Left colon (tissue), 2 donors: ENCODE results near the gene ARRDC3. TPM values are rescaled to one million over a fixed set of nuclear protein-coding genes. Genes with fewer than 3 reads are reported as not detected.

Experiments
- ATAC-seq: fragments of 200-7000 bp; cut with Tn5 transposase; one replicate; pipeline ENCODE4 v1.9.1; 2020; ENCODE audit warnings: mild to moderate bottlenecking, moderate library complexity
- DNase-seq, 2 donors: peaks; one replicate each; pipeline ENCODE4 v3.0.0-alpha.2; 2020
- intact Hi-C, 2 donors: fragments of 100-400 bp; cut with DNase I in 1 of 2; cut with micrococcal nuclease in 1 of 2; formaldehyde crosslinking; loops; one replicate each; pipeline versions ENCODE4 v1.11.2 to v1.14.0; 2022; cut with DNase I, micrococcal nuclease
- long read RNA-seq: library from polyadenylated mRNA; unstranded; transcript quantifications from one replicate; pipeline ENCODE4 v2.0.0, GENCODE V29; 2021
- total RNA-seq, 2 donors: library from RNA; stranded (reverse); fragmentation: NEBNext Ultra II Directional; extraction: Animal tissue kit (Norgen Biotek cat#: 25700); gene quantifications; one replicate each; pipeline ENCODE4 v1.2.1, GENCODE V29; 2021
- donor health status: DM: no; HTN: no; CAD: no.
- donor health status: DM: yes; HTN: yes; CAD: no.

Gene ARRDC3, protein sequence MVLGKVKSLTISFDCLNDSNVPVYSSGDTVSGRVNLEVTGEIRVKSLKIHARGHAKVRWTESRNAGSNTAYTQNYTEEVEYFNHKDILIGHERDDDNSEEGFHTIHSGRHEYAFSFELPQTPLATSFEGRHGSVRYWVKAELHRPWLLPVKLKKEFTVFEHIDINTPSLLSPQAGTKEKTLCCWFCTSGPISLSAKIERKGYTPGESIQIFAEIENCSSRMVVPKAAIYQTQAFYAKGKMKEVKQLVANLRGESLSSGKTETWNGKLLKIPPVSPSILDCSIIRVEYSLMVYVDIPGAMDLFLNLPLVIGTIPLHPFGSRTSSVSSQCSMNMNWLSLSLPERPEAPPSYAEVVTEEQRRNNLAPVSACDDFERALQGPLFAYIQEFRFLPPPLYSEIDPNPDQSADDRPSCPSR
- total RNA-seq = 10 to 100 TPM; 14.5 to 33.0 TPM
- long read RNA-seq, full-length matches to known transcripts = 4 of 4 reads
- long read RNA-seq, partial matches to known transcripts = 0 of 4 reads
- long read RNA-seq, other reads (novel, unspliced or antisense) = 0 of 4 reads

DNA sequence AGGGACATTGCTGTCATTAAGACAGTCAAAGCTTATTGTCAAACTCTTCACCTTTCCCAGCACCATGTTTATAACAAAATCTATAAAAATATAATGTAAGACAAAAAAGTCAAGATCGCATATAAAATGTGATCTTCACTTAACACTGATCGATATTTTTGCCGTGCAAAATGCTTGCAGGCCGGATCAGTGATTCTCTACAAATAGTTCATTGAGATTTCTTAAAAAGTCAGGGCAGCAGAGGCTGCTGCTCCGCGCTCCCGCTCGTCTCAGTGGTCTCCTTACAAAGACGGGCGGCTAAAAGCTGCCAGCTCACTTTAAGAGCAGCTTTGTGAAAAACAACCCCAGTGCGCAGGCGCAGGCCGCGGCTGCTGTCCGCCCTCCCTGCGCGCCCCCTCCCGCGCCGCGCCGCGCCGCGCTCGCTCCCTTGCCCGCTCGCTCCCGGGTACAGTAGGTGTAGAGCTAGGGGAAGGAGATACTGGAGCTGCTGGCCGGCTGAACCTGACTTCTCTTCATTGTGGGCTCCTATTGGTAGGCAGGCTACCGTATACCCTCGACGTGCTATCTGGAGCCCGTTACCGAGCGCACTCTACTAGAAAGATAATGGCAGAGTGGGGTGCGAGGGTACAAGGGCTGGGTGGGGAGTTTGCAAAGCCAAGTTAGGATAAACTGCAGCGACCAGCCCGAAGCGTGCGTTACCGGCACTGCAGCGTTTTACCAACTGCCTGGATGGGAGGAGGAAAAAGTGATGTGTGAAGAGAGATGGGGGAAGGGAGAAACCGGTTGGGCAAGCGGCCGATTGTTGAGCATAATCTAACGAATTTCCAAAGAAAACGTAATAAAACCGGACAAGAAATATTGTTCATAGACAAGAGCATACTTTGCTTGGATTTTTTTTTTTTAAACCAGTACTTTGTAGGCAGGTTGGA lies at the start of gene ARRDC3:
ARRDC3 (minus strand) TSS at position 291 of the 929 bp plus-strand sequence; CDS start at position 66, 225 bp downstream.
- peak; percentile 96 to 98 for DNase-seq
- peak; percentile 64 for ATAC-seq
- intact Hi-C loops = loop anchor here (5.0 to 10.0 kb wide), 3 partner anchors 101 to 278 kb away; no protein-coding TSS in a partner anchor

- DNase-seq = no peak
- intact Hi-C loops = no loop called here
- no peak for ATAC-seq
Measured at GRCh38 chr5:91430949-91431348, 47.8 kb upstream of the ARRDC3 start.

DNA sequence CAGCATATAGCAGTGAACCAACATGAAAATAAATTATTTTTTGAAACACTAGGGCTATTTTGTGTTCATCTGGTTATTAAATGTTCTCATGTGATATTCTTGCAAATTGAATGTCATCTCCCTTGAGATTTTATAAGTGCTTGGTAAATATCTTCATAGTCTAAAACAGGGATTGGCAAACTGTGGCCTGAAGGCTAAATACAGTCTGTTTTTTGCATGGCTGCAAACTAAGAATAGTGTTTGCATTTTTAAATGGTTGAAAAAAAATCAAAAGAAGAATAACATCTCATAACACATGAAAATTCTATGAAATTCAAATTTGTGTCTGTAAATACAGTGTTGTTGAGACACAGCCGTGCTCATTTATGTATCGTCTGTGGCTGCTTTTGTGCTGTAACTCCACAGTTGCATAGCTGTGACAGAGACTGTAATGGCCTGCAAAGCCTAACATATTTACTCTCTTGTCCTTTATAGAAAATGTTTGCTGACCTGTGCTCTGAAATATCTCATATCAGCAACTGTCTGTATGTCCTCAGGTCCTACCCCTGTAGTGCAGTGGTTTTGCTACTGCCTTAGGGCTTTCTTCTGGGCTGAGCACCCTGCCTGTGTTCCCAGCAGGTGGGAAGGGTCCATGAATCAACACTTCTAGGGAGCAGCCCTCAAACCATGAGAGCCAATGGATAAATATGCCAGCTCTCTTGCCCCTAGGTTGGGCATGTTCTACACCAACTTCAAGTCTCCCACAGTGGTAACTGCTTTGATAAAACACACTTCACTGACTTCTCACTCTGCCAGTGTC lies 41.7 kb upstream of the ARRDC3 start:
- DNase-seq = no peak
- ATAC-seq = no peak
- intact Hi-C loops = loop anchor here in 1 of 2 donors (5.0 kb wide), 1 partner anchor 558 kb away; no protein-coding TSS in a partner anchor

- ATAC-seq = no peak
- intact Hi-C loops = loop anchor here in 1 of 2 donors (5.0 kb wide), 1 partner anchor 557 kb away; no protein-coding TSS in a partner anchor
- DNase-seq = no peak
Measured at GRCh38 chr5:91423871-91424270, 40.8 kb upstream of the ARRDC3 start.

GRCh38 chr5:91420879-91421278 lies 37.8 kb upstream of the ARRDC3 start:
- intact Hi-C loops = loop anchor here in 1 of 2 donors (5.0 kb wide), 1 partner anchor 554 kb away; no protein-coding TSS in a partner anchor
- ATAC-seq (no peak), DNase-seq (no peak)

DNA sequence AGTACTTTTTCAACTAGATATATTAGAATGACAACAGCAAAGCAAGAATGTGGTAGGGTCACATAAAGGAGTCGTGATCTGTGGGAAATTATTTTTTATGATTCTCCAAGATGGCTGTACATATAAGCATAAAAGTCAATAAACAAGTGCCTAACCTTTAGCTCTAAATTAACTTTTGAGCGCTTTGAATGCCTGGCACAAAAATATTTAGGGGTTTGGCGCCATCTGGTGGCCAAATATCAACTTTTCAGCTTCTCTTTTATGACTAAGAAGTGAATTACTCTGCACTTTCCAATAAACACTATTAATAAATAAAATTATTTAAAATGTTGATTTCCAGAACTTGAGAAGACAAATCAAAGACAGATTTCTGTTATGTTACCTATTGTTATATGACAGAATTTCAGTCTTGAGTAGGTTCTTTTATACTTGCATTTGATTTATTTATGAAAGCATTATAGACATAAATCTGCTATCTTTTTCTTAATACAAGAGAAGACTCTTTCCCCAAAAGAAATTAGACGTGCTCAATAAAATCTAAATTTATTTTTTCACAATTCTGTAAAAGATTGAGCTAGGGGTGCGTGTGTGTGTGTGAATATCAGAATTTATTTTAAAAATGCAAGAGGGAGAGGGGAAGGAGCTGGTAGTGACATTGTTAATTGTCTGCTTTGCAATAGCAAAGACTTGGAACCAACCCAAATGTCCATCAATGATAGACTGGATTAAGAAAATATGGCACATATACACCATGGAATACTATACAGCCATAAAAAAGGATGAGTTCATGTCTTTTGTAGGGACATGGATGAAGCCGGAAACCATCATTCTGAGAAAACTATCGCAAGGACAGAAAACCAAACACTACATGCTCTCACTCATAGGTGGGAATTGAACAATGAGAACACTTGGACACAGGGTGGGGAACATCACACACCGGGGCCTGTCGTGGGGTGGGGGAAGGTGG lies 36.7 kb upstream of the ARRDC3 start:
- DNase-seq = peak; percentile 41 to 80
- intact Hi-C loops = loop anchor here in 1 of 2 donors (5.0 kb wide), 1 partner anchor 553 kb away; no protein-coding TSS in a partner anchor
- ATAC-seq = peak; percentile 68

- no peak for ATAC-seq
- intact Hi-C loops = no loop called here
- DNase-seq = no peak
Measured at GRCh38 chr5:91419136-91419535, 36.0 kb upstream of the ARRDC3 start.

DNA sequence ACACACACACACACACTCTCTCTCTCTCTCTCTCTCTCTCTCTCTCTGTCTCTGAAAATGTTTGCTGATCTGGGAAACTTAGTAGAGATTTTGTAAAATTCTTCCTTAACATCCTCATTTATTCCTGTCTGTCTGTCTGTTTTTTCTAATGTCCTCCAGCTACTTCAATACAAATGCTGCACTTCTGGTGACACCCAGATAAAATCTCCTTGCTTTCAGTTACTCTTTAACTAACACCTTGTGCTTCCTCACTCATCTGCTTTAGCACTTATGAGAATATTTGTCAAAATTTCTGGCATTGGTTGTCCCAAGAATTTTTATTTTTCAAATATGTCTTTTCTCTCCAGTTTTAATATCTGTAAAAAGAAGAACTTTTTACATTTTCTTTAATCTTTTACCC lies 35.0 kb upstream of the ARRDC3 start:
- intact Hi-C loops = no loop called here
- DNase-seq = no peak

DNA sequence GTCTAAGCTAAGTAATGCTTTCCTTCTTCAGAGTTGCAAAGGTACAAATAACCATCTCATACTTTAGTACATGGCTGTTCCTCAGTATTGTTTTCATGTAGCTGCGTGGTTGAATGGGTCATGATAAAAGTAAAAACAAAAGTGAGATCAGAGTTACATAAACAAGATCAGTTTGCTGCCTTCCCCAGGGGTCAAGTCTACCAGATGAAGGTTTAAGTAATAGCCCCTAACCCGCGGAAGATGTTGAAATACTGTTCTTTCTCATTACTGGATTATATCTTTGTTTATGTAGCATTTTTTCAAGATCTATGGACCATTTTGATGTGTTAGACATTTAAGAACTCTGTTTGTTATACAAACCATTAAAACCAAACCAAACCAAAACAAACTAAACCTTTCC lies 34.1 kb upstream of the ARRDC3 start:
- ATAC-seq = no peak

More for the DNA sequence above, 35.0 kb upstream of the ARRDC3 start:
- ATAC-seq = no peak

DNA sequence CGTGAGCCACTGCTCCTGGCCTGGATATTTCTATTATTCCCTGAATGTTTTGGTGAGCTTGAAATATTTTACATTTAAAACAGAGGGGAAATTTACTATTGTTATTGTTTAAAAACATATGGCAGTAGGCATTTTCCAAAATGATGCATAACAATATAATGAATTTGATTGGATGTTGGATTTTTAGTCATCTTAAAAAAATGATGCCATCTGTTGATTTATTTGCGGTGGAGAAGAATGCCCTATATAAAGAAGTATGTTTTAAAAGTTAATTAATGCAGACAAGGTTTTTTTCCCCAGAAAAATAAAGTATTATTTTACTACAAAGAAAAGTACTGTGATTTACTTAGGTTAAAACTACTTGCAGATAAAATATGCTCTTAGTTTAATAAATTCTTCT lies 33.4 kb upstream of the ARRDC3 start:
- no peak for ATAC-seq
- intact Hi-C loops = no loop called here
- DNase-seq = no peak

More for the DNA sequence above, 34.1 kb upstream of the ARRDC3 start:
- intact Hi-C loops = no loop called here
- DNase-seq = no peak

- intact Hi-C loops = no loop called here
- DNase-seq (no peak), ATAC-seq (no peak)
Measured at GRCh38 chr5:91409304-91409703, 26.2 kb upstream of the ARRDC3 start.

DNA sequence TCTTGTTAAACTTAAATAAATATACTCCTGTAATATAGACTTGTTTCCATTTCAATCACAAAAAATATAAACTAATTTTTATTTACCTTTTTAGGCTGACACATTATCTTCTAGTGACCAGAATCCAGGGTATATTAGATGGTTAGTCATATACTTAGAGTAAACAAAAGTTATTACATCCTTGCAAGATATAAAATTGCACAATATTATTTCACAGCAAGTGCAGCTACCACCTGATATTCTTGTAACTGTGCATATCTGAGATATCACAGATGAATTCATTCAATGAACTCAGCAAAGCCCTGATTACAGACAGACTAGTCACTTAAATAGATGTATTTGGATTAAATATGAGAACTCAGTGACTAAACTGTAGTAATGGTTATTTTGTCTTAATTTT lies 25.6 kb upstream of the ARRDC3 start:
- ATAC-seq = peak; percentile 51
- intact Hi-C loops = no loop called here
- no peak for DNase-seq

- DNase-seq = no peak
- intact Hi-C loops = no loop called here
- ATAC-seq = no peak
Measured at GRCh38 chr5:91407204-91407603, 24.1 kb upstream of the ARRDC3 start.

GRCh38 chr5:91403438-91403837 lies 20.3 kb upstream of the ARRDC3 start:
- intact Hi-C loops = no loop called here
- DNase-seq (no peak), ATAC-seq (no peak)

DNA sequence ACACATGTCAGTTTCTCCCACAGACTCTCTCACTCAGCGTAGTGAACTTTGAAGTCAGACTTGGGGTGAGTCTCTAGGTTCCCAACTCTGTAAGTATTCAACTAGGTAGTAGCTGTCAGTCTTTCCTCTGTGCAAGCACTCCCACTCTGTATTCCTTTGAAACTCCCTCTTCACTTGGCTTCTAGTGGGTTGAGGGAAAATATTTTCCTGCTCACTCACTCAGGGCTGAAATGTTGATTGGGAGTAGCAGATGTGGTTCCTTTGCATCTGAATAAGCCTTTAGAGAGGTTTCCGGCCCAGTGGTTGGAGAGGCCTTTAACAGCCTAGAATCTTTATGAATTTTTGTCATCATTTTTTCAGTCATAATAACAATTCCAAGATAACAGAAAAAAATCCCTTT lies 18.1 kb upstream of the ARRDC3 start:
- intact Hi-C loops = no loop called here
- ATAC-seq = no peak
- no peak for DNase-seq

GRCh38 chr5:91397791-91398190 lies 14.7 kb upstream of the ARRDC3 start:
- intact Hi-C loops = no loop called here
- ATAC-seq = no peak
- DNase-seq = no peak

DNA sequence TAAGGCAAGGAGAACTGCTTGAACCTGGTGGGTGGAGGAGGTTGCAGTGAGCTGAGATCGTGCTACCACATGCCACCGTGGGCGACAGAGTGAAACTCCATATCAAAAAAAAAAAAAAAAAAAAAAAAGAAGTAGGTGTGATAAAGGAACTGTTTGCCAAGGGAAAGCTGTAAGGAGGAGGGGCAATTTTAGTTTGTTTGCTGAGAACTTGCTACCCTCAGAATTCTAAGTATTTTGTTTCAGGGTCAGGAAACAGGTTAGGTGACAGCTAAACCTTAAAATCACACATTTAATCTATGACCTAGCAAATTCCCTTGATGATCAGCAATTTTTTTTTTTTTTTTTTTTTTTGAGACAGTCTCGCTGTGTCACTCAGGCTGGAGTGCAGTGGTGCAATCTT lies 7.2 kb upstream of the ARRDC3 start:
- intact Hi-C loops = no loop called here
- ATAC-seq (peak; percentile 51), DNase-seq (no peak)
